Measurements from ENCODE around the gene MESP2.

The MESP2 gene

DNA sequence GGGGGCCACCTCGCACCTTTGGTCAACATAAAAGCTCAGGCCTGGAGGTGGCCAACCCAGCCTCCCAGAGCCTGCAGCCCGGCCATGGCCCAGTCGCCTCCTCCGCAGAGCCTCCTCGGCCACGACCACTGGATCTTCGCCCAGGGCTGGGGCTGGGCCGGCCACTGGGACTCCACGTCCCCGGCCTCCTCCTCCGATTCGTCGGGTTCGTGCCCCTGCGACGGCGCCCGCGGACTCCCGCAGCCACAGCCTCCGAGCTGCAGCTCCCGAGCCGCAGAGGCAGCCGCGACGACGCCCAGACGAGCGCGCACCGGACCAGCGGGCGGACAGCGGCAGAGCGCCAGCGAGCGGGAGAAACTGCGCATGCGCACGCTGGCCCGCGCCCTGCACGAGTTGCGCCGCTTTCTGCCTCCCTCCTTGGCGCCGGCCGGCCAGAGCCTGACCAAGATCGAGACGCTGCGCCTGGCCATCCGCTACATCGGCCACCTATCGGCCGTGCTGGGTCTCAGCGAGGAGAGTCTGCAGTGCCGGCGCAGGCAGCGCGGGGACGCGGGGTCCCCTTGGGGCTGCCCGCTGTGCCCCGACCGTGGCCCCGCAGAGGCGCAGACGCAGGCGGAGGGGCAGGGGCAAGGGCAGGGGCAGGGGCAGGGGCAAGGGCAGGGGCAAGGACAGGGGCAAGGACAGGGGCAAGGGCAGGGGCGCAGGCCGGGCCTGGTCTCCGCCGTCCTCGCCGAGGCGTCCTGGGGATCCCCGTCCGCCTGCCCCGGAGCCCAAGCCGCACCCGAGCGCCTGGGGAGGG, at the start of gene MESP2:
Gene MESP2, plus strand, starts transcription at position 59 of the 799 bp plus-strand sequence. Its CDS starts 26 bp downstream, at position 85.
- peak; percentile 82 for DNase-seq

GRCh38 chr15:89728254-89728653, 47.9 kb upstream of the MESP2 start:
- DNase-seq: no peak

DNA sequence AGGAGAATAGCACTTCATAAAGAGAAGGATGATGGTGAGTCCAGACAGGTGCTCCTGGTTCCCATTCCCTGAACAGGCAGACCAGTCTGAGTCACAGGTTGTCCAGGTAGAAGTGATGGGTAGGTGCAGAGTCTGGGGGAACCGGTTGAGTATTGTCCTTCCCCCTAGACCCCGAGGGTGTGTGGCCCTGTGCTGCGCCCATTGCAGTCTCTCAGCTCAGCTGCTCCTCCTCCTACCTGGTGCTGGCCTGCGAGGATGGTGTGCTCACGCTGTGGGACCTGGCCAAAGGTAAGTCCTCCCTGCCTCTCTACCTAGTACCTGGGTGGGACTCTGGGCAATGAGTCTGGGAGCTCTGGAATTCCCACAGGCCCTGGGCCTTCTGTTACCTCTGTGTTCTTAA, 44.9 kb upstream of the MESP2 start:
- DNase-seq: no peak

DNA sequence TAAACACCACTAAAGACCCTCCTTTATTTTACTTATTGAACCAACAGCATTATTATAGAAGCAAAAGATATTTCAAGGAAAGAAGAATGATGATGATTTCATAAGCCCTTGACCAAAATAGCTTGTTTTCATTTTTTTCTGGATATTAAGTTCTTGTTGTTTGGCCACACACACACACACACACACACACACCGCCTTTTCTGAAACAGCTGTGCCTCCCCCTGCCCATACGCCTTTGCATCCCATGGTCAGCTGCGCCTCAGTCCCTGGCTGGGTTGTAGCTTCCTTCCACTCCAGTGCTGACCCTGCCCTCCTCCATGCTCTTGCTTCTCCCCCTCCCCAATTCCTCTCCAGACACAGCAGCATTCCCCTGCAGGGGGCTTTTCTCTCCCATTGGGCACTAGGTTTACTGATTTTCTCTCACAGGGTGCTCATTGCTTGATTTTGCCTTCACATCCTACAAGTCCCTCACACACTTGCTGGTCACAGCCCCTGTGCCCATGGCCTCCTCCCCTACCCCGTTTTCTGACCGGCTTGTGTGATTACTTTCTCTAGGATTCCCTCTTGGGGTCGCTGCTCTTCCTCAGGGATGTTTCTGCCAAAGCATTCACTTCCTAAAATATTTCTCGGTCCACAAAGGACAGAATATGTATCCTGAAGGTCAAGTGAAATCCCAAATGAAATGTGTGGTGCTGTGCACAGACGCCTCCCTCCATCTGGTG, 43.5 kb upstream of the MESP2 start:
- DNase-seq: no peak

DNA sequence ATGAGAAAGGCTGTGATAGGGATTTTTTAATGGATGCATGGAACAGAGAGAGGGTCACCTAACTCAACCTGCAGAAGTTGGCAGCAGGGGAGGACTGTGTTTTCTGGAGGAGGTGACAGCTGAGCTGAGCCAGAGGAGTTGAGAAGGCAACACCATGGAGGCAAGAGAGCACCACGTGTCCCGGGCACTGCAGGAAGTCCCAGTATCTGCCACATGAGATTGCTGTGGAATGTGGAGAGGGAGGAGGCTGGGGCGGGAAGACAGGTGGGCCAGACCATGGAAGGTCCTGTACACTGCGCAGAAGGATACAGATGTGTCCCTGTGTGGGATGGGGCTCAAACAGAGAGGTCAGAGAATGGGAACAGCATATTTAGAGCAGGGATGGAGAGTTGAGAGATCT, 40.4 kb upstream of the MESP2 start:
- DNase-seq: no peak

DNA sequence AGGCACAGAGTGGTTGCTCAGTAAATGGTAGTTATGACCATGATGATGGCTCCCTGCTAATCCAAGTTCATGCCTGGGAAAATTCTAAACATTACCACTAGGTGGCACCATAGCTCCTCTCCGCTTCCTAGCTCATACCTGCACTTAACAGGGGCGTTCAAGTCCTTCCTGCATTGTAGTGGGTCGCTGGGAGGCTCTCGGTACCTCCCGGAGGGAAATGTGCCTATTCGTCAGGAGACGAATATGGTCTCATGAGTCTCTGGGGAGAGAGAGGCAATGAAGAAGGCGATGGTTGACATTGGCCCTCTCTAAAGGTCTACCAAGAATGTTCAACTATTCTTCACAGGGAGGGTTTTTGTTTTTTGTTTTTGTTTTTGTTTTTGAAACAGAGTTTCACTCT, 36.0 kb upstream of the MESP2 start:
- DNase-seq: peak; percentile 54

DNA sequence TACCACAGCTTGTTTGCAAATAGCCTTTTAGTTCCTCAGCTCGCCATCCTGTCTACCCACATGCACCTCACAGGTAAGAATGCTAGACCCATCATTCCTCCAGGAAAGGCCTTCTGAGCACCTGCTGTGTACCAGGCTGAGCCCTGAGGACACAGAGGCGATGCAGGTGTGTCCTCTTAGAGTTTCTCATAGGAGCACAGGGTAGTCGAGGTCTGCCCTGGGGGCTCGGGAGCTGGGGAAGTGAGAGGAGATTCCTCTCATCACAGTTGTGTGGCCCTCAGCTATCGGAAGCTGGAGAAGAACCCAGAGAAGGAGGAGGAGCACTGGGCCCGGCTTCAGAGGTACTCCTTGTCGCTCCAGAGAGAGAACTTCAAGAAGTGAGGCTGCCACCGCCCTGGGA, 33.1 kb upstream of the MESP2 start:
- no peak for DNase-seq

GRCh38 chr15:89743594-89743993, 32.5 kb upstream of the MESP2 start:
- DNase-seq: no peak

DNA sequence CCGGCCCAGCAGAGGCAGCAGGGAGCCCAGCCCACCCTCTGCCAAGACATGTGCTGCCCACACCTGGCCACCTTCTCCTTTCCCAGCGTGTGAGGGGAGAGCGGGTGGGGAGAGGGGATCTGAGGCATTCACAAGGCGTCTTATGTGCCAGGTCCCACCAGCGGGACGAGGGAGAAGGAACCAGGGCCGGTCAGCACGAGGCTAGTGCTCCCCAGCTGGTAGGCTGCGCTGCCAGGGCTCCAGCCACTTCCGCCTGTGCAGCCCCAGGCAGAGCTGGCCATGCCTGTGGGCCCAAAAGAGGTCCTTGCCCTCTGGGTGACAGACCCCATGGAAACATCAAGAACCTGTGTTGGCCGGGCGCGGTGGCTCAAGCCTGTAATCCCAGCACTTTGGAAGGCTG, 31.0 kb upstream of the MESP2 start:
- no peak for DNase-seq

DNA sequence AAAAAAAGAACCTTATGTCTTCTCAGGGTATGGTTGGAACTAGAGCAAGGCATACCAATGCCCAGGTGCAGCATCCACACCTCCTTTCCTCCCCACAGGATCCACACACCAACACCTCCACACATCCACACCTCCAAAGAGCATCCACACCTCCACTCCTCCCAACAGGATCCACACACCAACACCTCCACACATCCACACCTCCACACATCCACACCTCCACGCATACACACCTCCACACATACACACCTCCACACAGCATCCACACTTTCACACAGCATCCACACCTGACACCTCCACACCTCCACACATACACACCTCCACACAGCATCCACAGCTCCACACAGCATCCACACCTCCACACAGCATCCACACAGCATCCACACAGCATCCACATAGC, 30.4 kb upstream of the MESP2 start:
- no peak for DNase-seq

- DNase-seq: no peak
These were observed 29.7 kb upstream of the MESP2 start for GRCh38 chr15:89746386-89746780.

DNA sequence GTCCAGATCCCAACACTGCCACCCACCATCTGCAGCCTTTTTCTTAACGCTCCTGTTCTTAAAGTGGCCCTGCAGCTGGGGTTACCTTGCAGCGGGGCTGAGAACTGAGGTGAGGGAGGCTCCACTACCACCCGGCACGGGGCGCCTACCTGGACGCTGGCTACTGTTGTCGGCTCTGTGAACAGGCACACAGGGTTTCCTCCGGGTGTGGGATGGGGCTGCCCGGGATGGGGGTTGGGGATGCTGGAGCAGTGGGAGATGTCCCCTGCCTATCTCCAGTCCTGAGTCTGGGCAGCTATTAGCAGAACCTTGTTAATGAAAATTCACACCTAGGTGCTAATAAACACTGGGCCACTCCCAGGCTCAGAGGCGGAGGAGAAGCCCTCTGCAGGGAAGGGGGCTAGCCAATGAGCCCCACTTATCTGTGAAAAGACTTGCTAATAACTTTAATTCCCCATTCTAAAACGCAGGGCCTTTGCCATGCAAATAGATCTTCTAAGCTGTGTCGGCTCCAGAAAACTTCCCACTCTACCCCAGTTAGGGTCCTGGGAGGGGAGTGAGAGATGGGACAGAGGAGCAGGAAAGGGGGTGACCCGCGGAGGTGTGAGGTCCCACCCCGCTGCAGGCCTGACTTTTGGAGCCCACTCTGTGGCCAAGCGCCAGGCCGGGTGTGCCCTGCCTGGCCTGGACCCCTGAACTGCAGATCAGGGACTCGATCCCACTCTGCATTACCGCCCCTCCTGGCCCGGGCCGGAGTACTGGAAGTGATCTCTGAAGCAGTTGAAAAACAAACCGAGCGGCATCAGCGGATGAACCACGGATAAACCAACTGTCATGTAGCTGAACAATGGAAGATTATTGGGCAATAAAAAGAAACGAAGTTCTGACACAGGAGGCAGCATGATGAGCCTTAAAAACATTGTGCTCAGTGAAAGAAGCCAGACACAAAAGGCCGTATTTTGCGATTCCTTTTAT, 28.1 kb upstream of the MESP2 start:
- DNase-seq: no peak

GRCh38 chr15:89749054-89749453, 27.1 kb upstream of the MESP2 start:
- DNase-seq: no peak

- no peak for DNase-seq
These were observed 26.6 kb upstream of the MESP2 start for GRCh38 chr15:89749526-89749925.

DNA sequence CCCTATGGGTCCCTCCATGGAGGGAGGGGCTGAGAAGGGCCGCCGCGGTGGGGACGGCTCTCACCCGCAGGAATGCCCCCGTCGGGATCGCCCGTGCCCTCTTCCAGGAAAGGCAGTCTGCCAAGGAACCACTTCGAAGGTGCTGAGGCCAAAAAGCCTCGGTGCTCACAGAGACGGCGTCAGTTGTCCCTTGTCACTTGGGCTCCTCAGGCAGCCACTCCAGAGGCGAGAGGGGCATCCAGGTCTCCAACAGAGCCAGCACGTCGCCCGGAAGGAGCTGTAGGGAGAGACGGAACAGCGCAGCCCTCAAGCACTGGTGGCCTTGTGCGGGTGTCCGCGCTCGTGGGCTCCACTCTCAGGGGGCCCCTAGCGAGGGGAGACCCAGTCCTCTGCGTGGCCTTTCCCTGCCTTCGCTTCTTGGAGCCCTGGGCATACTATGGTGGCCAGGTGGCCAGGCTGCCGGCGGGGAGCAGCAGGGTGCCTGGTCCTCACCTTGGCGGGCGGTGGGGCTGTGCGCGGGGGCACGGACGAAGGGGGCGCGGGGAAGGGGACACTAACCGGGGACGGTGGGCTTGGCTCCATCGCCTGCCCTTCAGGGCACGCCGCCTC, 26.1 kb upstream of the MESP2 start:
- DNase-seq: no peak

GRCh38 chr15:89750560-89751542, 25.3 kb upstream of the MESP2 start, which contains the start of gene MESP1:
MESP1 (minus strand) TSS chr15:89751249; CDS start chr15:89751231, 18 bp downstream.
- peak; percentile 92 for DNase-seq

- no peak for DNase-seq
These were observed 24.4 kb upstream of the MESP2 start for GRCh38 chr15:89751748-89752147.

DNA sequence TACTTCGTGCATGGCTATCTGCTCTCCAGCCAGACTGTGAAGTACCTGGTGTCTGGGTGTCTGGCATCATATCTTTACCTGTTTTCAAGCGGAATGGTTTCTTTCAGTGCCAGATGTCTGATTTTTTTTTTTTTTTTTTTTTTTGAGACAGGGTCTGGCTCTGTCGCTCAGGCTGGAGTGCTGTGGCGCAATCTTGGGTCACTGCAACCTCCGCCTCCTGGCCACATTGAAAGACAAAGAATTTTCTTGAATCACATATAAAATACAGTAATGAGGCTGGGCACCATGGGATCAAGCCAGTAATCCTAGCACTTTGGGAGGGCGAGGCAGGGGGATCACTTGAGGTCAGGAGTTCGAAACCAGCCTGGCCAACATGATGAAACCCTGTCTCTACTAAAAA, 22.3 kb upstream of the MESP2 start:
- DNase-seq: no peak

- DNase-seq: no peak
These were observed 21.6 kb upstream of the MESP2 start for GRCh38 chr15:89754361-89755154.

DNA sequence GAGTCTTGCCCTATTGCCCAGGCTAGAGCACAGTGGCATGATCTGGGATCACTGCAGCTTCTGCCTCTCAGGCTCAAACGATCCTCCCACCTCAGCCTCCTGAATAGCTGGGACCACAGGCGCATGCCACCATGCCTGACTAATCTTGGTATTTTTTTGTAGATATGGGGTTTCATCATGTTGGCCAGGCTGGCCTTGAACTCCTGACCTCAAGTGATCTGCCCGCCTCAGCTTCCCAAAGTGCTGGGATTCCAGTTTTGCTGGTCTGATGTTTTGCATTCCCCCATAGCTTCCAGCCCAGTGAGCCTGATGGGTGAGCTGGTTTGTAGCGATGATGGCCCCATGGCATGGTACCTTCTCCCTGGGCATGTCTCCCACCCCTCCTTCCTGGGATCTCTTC, 20.4 kb upstream of the MESP2 start:
- no peak for DNase-seq

GRCh38 chr15:89756897-89757296, 19.2 kb upstream of the MESP2 start:
- no peak for DNase-seq

Measured in HCEC 1CT (cell line).